Esophagus muscularis mucosa (tissue), 4 donors: ENCODE results near the gene PSMB4. TPM values are rescaled to one million over a fixed set of nuclear protein-coding genes. Genes with fewer than 3 reads are reported as not detected.
A peak's percentile ranks its signal among the peaks of the same experiment; 100 is the strongest.

ENCODE experiments used
- DNase-seq: peaks from one replicate; pipeline ENCODE4 v3.0.0-alpha.2; 2017; ENCODE audit errors: extremely low spot score
- H3K27ac ChIP-seq, 4 donors: fragments of 200-600 bp; sonication (generic); replicated peaks in 1 of 4; 1 replicate in 3 of 4; 2 replicates in 1 of 4; pipeline ENCODE4 v1.5.1; 2016 to 2019; ENCODE audit warnings: mild to moderate bottlenecking in 1 of 4
- H3K27me3 ChIP-seq, 4 donors: fragments of 200-600 bp; sonication (generic); one replicate each; pipeline versions ENCODE4 v1.5.1 to v1.6.0; 2016 to 2019
- H3K36me3 ChIP-seq, 4 donors: fragments of 200-600 bp; sonication (generic); one replicate each; pipeline ENCODE4 v1.5.1; 2016 to 2019
- H3K4me1 ChIP-seq, 4 donors: fragments of 200-600 bp; sonication (generic); one replicate each; pipeline ENCODE4 v1.5.1; 2016 to 2019
- H3K4me3 ChIP-seq, 4 donors: fragments of 200-600 bp; sonication (generic); 1 replicate in 2 of 4; 2 replicates in 2 of 4; pipeline ENCODE4 v1.5.1; 2016 to 2019; ENCODE audit warnings: mild to moderate bottlenecking in 4 of 4, moderate library complexity in 1 of 4
- H3K9me3 ChIP-seq, 4 donors: fragments of 200-600 bp; sonication (generic); 1 replicate in 3 of 4; 2 replicates in 1 of 4; pipeline ENCODE4 v1.5.1; 2016 to 2019
- CTCF ChIP-seq, 3 experiments: fragments of 200-600 bp in 2 of 3; fragments of 450-650 bp in 1 of 3; sonication (generic) in 2 of 3; IDR thresholded peaks; one replicate each; pipeline ENCODE4 v1.5.1; 2017 to 2019; ENCODE audit warnings: antibody characterized with exemption in 3 of 3, mild to moderate bottlenecking in 2 of 3, moderate library complexity in 1 of 3
- EP300 ChIP-seq: sonication (generic); formaldehyde crosslinking; IDR thresholded peaks from one replicate; pipeline ENCODE4 v1.6.1; 2017; ENCODE audit warnings: antibody characterized with exemption
- POLR2A ChIP-seq: fragments of 450-650 bp; IDR thresholded peaks from one replicate; pipeline ENCODE4 v1.6.1; 2017; ENCODE audit warnings: antibody characterized with exemption, moderate library complexity, mild to moderate bottlenecking, low read depth
- POLR2AphosphoS5 ChIP-seq, 2 donors: sonication (generic); formaldehyde crosslinking; IDR thresholded peaks; one replicate each; pipeline ENCODE4 v1.6.1; 2017; ENCODE audit warnings: antibody characterized with exemption in 2 of 2
- WGBS: methylation state at CpG from one replicate; pipeline ENCODE4 v1.1.5; 2018; 5-methylcytosine and 5-hydroxymethylcytosine counted together
- intact Hi-C: fragments of 100-400 bp; cut with DNase I; formaldehyde crosslinking; loops from one replicate; pipeline ENCODE4 v1.15.1; 2023
- total RNA-seq, 4 donors: library from RNA; depleted of rRNA; stranded (reverse); fragments of >200 nt; gene quantifications; one replicate each; pipeline versions ENCODE4 v1.1.0 to v1.2.1, GENCODE V29; 2016

Gene PSMB4
- total RNA-seq, 4 donors from 2014 or later = 236 to 284 (median 253) TPM

GRCh38 chr1:151401125-151401788 lies 1.9 kb downstream of the PSMB4 start:
- Histone ChIP-seq H3K27me3 (no peaks in the 10 kb centered on the region), H3K4me3 (no peak overlapping the region), H3K4me1 (peaks cover 16 to 21% (median 17%) of the 10 kb centered on the region in 4 donors), H3K9me3 (no peaks in the 10 kb centered on the region), H3K27ac (peak overlapping the region in 3 of 4 donors; percentile 88 to 93 (median 90)), H3K36me3 (peaks cover 37 to 61% (median 58%) of the 10 kb centered on the region in 4 donors)
- DNase-seq = no peak
- intact Hi-C loops = no loop called here
- WGBS = 90% methylated on average over 13 of the region's 13 CpGs
- TF ChIP-seq CTCF (IDR thresholded peaks at IDR 0.05) = no peak
- TF ChIP-seq POLR2A = no peak
- TF ChIP-seq EP300 = no peak

GRCh38 chr1:151401860-151402259 lies 2.5 kb downstream of the PSMB4 start:
- intact Hi-C loops = no loop called here
- no peak for DNase-seq
- H3K4me1 ChIP-seq = peaks cover 16 to 21% (median 17%) of the 10 kb centered on the region in 4 donors
- H3K27me3 ChIP-seq = no peaks in the 10 kb centered on the region
- peaks cover 41 to 67% (median 64%) of the 10 kb centered on the region in 4 donors for H3K36me3 ChIP-seq
- TF ChIP-seq CTCF (IDR thresholded peaks at IDR 0.05) = no peak
- no peak for TF ChIP-seq POLR2A
- TF ChIP-seq EP300 = no peak
- no peak for TF ChIP-seq POLR2AphosphoS5 (IDR thresholded peaks at IDR 0.05)
- H3K4me3 ChIP-seq = no peak overlapping the region
- WGBS = 77% methylated on average over 2 of the region's 2 CpGs
- H3K27ac ChIP-seq = no peak overlapping the region
- H3K9me3 ChIP-seq = no peaks in the 10 kb centered on the region

GRCh38 chr1:151402764-151403163 lies 3.4 kb downstream of the PSMB4 start:
- peaks cover 50 to 76% (median 74%) of the 10 kb centered on the region in 4 donors for H3K36me3 ChIP-seq
- DNase-seq = peak; percentile 12
- WGBS = 64% methylated on average over 2 of the region's 2 CpGs

GRCh38 chr1:151403612-151404011 lies 4.2 kb downstream of the PSMB4 start:
- intact Hi-C loops = no loop called here
- no peak for DNase-seq
- peaks cover 16 to 21% (median 17%) of the 10 kb centered on the region in 4 donors for H3K4me1 ChIP-seq
- no peaks in the 10 kb centered on the region for H3K27me3 ChIP-seq
- H3K27ac ChIP-seq = no peak overlapping the region
- H3K9me3 ChIP-seq = no peaks in the 10 kb centered on the region
- peaks cover 57 to 84% (median 82%) of the 10 kb centered on the region in 4 donors for H3K36me3 ChIP-seq
- TF ChIP-seq EP300 = no peak
- TF ChIP-seq POLR2A = no peak
- no peak for TF ChIP-seq POLR2AphosphoS5 (IDR thresholded peaks at IDR 0.05)
- no peak for TF ChIP-seq CTCF (IDR thresholded peaks at IDR 0.05)
- WGBS = 86% methylated on average over 3 of the region's 3 CpGs
- no peak overlapping the region for H3K4me3 ChIP-seq

More at GRCh38 chr1:151402764-151403163, 3.4 kb downstream of the PSMB4 start:
- Histone ChIP-seq H3K9me3 (no peaks in the 10 kb centered on the region), H3K4me1 (peaks cover 16 to 21% (median 17%) of the 10 kb centered on the region in 4 donors), H3K27me3 (no peaks in the 10 kb centered on the region), H3K27ac (peak overlapping the region in 1 of 4 donors; percentile 31), H3K4me3 (no peak overlapping the region)
- TF ChIP-seq POLR2AphosphoS5 (IDR thresholded peaks at IDR 0.05) = no peak
- TF ChIP-seq CTCF (IDR thresholded peaks at IDR 0.05) = no peak
- no peak for TF ChIP-seq POLR2A
- TF ChIP-seq EP300 = no peak
- intact Hi-C loops = no loop called here
